Gastroesophageal sphincter (tissue), 4 donors: ENCODE measurements around the gene GNE. TPM values are rescaled to one million over a fixed set of nuclear protein-coding genes. Genes with fewer than 3 reads are reported as not detected.
"Not testable (repeated sequence)": the region's sequence is repeated elsewhere in the genome, so short reads cannot be mapped to it uniquely, and the experiment has no call there.

ENCODE experiments used
- ATAC-seq: fragments of 150-250 bp; one replicate; pipeline ENCODE4 v1.9.1; 2016; ENCODE audit warnings: mild to moderate bottlenecking, moderate library complexity
- H3K27ac ChIP-seq, 4 donors: fragments of 200-600 bp; sonication (generic) in 3 of 4; 1 replicate in 3 of 4; 2 replicates in 1 of 4; pipeline ENCODE4 v1.5.1; 2016 to 2019
- H3K27me3 ChIP-seq: fragments of 200-600 bp; sonication (generic); one replicate; pipeline ENCODE4 v1.5.1; 2019
- H3K36me3 ChIP-seq, 2 donors: fragments of 200-600 bp; sonication (generic); one replicate each; pipeline ENCODE4 v1.5.1; 2019; ENCODE audit warnings: control low read depth in 1 of 2
- H3K4me1 ChIP-seq, 3 donors: fragments of 200-600 bp; sonication (generic); 1 replicate in 2 of 3; 2 replicates in 1 of 3; pipeline ENCODE4 v1.5.1; 2016 to 2019; ENCODE audit warnings: control low read depth in 2 of 3
- H3K4me3 ChIP-seq, 2 donors: fragments of 200-600 bp; sonication (generic); one replicate each; pipeline ENCODE4 v1.5.1; 2019; ENCODE audit warnings: mild to moderate bottlenecking in 1 of 2, moderate library complexity in 1 of 2
- H3K9me3 ChIP-seq, 3 donors: fragments of 200-600 bp; sonication (generic); one replicate each; pipeline ENCODE4 v1.5.1; 2017 to 2019; ENCODE audit warnings: control low read depth in 2 of 3
- EP300 ChIP-seq: sonication (generic); formaldehyde crosslinking; IDR thresholded peaks from one replicate; pipeline ENCODE4 v1.6.1; 2017; ENCODE audit warnings: antibody characterized with exemption, mild to moderate bottlenecking
- POLR2A ChIP-seq, 2 donors: fragments of 450-650 bp; IDR thresholded peaks; one replicate each; pipeline ENCODE4 v1.6.1; 2017; ENCODE audit warnings: antibody characterized with exemption in 2 of 2, mild to moderate bottlenecking in 2 of 2, moderate library complexity in 1 of 2
- POLR2AphosphoS5 ChIP-seq: sonication (generic); formaldehyde crosslinking; IDR thresholded peaks from one replicate; pipeline ENCODE4 v1.6.1; 2017; ENCODE audit warnings: antibody characterized with exemption
- WGBS, 2 donors: methylation state at CpG; one replicate each; pipeline ENCODE4 v1.1.5; 2018; ENCODE audit warnings: low coverage in 1 of 2; 5-methylcytosine and 5-hydroxymethylcytosine counted together
- total RNA-seq, 4 donors: library from RNA; depleted of rRNA; stranded (reverse); fragments of >200 nt; gene quantifications; one replicate each; pipeline ENCODE4 v1.1.0, GENCODE V29; 2016
- TF ChIP-seq, protein P1 (sequence below), 4 experiments: fragments of 200-600 bp in 2 of 4; fragments of 450-650 bp in 2 of 4; sonication (generic) in 1 of 4; IDR thresholded peaks; one replicate each; pipeline ENCODE4 v1.5.1; 2017 to 2019; ENCODE audit warnings: antibody characterized with exemption in 4 of 4, mild to moderate bottlenecking in 2 of 4, moderate library complexity in 2 of 4

Gene GNE
- total RNA-seq, 4 donors from 2014 or later, result 27.3 to 34.2 (median 31.1) TPM

DNA sequence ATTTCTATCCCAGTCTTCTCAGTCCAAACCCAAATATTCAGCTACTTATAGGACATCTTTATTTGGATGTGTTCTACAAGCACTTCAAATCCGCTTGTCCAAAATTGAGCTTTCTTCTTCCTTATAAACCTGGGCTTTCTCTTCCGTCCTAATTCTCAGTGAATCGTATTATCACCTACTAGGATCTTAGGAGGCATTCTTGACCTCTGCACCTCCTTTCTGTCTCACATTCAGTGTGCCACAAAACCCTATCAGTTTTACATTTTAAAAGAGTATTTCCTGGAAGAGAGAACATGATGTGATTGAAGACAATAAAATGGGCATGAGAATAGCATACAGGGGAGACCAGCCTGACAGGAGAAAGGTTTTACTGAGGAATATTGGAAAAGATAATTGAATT is 16.8 kb upstream of the GNE start:
- H3K4me3 ChIP-seq, result no peak overlapping the region
- TF ChIP-seq POLR2AphosphoS5 (no peak), EP300 (no peak), POLR2A (IDR thresholded peaks at IDR 0.05) (no peak)
- TF ChIP-seq, protein P1, sequence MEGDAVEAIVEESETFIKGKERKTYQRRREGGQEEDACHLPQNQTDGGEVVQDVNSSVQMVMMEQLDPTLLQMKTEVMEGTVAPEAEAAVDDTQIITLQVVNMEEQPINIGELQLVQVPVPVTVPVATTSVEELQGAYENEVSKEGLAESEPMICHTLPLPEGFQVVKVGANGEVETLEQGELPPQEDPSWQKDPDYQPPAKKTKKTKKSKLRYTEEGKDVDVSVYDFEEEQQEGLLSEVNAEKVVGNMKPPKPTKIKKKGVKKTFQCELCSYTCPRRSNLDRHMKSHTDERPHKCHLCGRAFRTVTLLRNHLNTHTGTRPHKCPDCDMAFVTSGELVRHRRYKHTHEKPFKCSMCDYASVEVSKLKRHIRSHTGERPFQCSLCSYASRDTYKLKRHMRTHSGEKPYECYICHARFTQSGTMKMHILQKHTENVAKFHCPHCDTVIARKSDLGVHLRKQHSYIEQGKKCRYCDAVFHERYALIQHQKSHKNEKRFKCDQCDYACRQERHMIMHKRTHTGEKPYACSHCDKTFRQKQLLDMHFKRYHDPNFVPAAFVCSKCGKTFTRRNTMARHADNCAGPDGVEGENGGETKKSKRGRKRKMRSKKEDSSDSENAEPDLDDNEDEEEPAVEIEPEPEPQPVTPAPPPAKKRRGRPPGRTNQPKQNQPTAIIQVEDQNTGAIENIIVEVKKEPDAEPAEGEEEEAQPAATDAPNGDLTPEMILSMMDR (IDR thresholded peaks at IDR 0.05), result no peak
- no peaks in the 10 kb centered on the region for H3K27me3 ChIP-seq
- no peaks in the 10 kb centered on the region for H3K36me3 ChIP-seq
- no peak for ATAC-seq
- no peaks in the 10 kb centered on the region for H3K9me3 ChIP-seq
- H3K27ac ChIP-seq, result no peak overlapping the region
- 92 to 94% methylated on average over 2 to 3 of the region's 3 CpGs for WGBS, 2 donors
- H3K4me1 ChIP-seq, result peaks cover 0 to 7% (median 0%) of the 10 kb centered on the region in 3 donors

DNA sequence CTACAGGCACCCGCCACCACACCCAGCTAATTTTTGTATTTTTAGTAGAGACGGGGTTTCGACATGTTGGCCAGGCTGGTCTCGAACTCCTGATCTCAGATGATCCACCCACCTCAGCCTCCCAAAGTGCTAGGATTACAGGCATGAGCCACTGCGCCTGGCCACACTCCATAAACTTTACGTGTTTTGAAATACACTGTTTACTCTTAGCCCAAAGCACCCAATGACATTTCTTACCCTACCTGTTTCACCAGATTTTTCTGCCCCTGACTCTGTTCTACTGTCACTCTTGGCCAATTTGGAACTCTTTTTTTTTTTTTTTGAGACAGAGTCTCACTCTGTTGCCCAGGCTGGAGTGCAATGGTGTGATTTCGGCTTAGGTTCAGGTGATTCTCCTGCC is 15.1 kb upstream of the GNE start:
- WGBS, 2 donors, result 95 to 100% methylated on average over 2 to 5 of the region's 7 CpGs
- not testable (repeated sequence) for H3K27me3 ChIP-seq, H3K4me1 ChIP-seq, H3K4me3 ChIP-seq, ATAC-seq, H3K27ac ChIP-seq, H3K9me3 ChIP-seq, H3K36me3 ChIP-seq

DNA sequence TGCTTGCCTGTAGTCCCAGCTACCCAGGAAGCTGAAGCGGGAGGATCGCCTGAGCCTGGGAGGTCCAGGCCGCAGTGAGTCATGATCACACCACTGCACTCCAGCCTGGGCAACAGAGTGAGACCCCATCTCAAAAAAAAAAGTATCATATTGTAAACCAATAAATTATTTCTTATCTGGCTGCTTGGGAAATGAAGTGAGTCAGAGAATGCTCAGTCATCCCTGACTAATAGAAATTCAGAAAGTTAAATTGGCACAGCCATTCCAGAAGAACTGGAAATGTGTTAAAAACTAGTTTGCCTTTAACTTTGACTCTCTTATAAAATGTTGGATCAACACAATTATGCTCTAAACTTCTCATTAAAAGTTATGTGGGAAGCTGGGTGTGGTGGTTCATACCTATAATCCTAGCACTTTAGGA is 9.8 kb upstream of the GNE start:
- H3K36me3 ChIP-seq, result no peaks in the 10 kb centered on the region
- 100% methylated on average over 2 of the region's 3 CpGs for WGBS, 2 donors
- H3K27ac ChIP-seq, result no peak overlapping the region
- no peak overlapping the region for H3K4me3 ChIP-seq
- TF ChIP-seq POLR2AphosphoS5 (no peak), POLR2A (IDR thresholded peaks at IDR 0.05) (no peak), EP300 (no peak)
- TF ChIP-seq, protein P1 (IDR thresholded peaks at IDR 0.05), result no peak
- no peaks in the 10 kb centered on the region for H3K4me1 ChIP-seq
- ATAC-seq, result no peak
- H3K27me3 ChIP-seq, result no peaks in the 10 kb centered on the region
- no peaks in the 10 kb centered on the region for H3K9me3 ChIP-seq

DNA sequence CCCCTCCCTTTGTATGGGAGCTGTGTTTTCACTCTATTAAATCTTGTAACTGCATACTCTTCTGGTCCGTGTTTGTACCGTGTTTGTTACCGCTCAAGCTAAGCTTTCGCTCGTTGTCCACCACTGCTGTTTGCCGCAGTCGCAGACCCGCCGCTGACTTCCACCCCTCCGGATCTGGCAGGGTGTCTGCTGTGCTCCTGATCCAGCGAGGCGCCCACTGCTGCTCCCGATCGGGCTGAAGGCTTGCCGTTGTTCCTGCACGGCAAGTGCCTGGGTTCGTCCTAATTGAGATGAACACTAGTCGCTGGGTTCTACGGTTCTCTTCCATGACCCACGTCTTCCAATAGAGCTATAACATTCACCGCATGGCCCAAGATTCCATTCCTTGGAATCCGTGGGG is 6.6 kb upstream of the GNE start:
- 98 to 100% methylated on average over 11 of the region's 22 CpGs for WGBS, 2 donors
- H3K27me3 ChIP-seq, result no peaks in the 10 kb centered on the region

DNA sequence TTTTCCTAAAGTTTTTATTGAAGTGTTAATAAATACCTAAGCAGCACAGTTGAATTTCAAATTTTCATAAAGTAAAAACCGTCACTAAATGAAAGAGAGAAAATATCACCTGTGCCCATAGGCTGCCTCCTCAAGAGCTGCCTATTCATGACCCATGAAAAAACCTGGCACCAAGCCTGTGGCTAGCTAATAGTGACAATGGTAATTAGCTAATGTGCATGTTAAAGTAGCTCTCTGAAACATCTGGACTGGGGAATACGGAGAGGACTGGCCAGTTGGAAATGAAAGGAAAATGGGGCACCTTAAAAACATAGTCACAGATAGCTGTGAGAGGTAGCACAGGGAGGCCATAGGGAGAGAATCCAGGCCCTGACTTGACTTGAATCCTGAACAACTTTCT is 5.4 kb upstream of the GNE start:
- no peaks in the 10 kb centered on the region for H3K36me3 ChIP-seq
- WGBS, 2 donors, result 80 to 100% methylated on average over 2 of the region's 2 CpGs
- no peak overlapping the region for H3K27ac ChIP-seq
- no peak overlapping the region for H3K4me3 ChIP-seq
- TF ChIP-seq, protein P1 (IDR thresholded peaks at IDR 0.05), result no peak
- TF ChIP-seq EP300 (no peak), POLR2A (IDR thresholded peaks at IDR 0.05) (no peak), POLR2AphosphoS5 (no peak)
- no peaks in the 10 kb centered on the region for H3K9me3 ChIP-seq
- no peak for ATAC-seq
- H3K27me3 ChIP-seq, result no peaks in the 10 kb centered on the region
- H3K4me1 ChIP-seq, result peaks cover 0 to 9% (median 0%) of the 10 kb centered on the region in 3 donors

More for the DNA sequence above, 6.6 kb upstream of the GNE start:
- no peaks in the 10 kb centered on the region for H3K4me1 ChIP-seq
- no peak overlapping the region for H3K27ac ChIP-seq
- H3K9me3 ChIP-seq, result no peaks in the 10 kb centered on the region
- ATAC-seq, result no peak
- H3K4me3 ChIP-seq, result no peak overlapping the region
- TF ChIP-seq EP300, result no peak
- no peak for TF ChIP-seq POLR2AphosphoS5
- TF ChIP-seq, protein P1 (IDR thresholded peaks at IDR 0.05), result no peak
- TF ChIP-seq POLR2A (IDR thresholded peaks at IDR 0.05), result no peak
- no peaks in the 10 kb centered on the region for H3K36me3 ChIP-seq
